Activated CD8-positive, alpha-beta memory T cell treated with anti-CD3 and anti-CD28 coated beads for 48 hours (primary cell): ENCODE results near the gene DSCAM.
"Not testable (repeated sequence)": the region's sequence is repeated elsewhere in the genome, so short reads cannot be mapped to it uniquely, and the experiment has no call there.

Experiments used
- DNase-seq, 3 experiments: peaks; one replicate each; pipeline ENCODE4 v3.0.0-alpha.2; 2020; ENCODE audit warnings: low read depth in 2 of 3, low spot score in 2 of 3

Gene DSCAM

DNA sequence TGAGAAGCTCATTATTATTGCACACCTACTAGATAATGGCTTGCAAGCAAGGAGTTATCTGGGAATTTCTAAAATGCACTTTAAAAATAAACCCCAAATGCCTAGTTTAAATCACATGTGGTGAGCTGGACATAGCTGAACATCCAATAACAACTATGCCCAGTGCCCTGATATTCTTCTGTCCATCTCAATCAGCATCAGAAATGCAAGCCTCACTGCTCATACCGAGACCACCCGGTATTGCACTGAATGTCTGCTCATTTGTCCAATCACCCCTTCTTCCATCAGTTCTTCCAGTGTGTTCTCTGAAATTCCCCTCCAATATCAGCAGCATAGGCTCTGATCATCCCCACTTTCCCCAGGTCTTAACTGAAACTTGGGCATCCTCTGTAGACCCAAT is 383.8 kb downstream of the DSCAM start:
- DNase-seq, result no peak

DNA sequence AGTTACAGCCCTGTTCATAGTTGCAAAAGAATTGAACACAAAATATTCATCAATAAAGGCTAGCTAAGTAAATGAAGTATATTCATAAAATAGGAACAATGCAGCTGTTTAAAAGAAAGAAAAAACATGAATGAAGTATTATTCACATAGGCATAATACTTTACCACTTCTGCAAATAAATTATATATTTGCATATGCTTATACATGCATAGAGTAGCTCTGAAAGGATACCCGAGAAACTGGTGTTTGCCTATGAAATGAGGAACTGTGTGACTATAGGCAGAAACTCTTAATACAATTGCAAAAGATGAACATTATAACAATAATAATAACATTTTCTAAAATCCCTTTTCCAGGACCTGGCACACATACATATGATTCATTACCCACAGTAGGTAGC is 385.9 kb downstream of the DSCAM start:
- DNase-seq, result no peak

DNA sequence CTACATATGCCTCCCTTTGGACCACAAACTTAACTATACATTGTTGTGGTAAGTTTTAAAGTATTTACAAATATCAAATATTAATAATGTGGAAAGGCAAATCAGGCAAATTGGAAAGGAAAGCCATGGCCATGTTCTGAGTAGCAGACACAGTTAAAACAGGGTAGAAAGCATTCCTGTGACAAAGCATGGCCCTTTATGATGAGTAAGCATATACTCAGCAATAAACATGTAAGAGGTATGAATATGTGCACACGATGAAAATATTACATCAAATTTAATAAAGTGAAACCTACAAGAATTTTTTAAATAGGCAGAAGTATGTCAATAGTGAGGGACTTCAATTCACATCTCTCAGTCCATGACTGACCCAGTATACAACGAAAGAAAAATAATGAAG is 389.2 kb downstream of the DSCAM start:
- DNase-seq, result no peak

DNA sequence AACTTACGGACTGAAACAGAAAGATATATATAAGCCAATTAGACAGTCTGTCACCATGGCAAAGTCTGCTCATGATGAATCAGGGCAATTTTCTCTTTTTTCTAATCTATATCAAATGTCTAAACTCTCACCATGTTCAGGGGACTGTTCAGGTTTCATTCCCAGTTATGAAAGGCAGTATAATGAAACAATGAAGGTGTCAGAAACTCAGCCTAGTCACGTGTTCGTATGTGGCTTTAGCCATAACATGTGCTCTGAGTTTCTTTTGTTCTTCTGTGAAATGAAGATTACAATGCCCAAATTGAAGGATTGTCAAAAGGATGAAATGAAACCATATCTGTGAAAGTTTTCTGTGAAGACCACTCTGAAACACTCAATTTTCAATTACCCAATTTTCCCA is 392.9 kb downstream of the DSCAM start:
- DNase-seq, result no peak

DNA sequence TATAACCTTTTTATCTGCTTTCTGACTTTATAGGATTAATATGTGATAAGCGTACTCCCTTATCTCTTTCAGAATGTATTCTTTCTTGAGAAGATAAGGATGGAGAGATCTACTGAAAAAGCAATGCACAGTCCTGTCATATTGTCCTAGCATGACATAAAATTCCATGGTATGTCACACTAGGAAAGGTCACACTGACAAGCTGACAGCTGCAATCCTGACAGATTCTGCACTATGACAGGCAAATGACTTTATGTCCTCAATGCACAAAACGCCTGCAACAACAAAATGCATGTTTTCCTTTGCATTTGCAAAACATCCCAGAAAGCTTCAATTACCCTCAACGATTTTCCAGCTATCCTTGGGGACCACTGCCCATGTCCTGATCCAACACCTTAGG is 393.8 kb downstream of the DSCAM start:
- DNase-seq, result no peak

DNA sequence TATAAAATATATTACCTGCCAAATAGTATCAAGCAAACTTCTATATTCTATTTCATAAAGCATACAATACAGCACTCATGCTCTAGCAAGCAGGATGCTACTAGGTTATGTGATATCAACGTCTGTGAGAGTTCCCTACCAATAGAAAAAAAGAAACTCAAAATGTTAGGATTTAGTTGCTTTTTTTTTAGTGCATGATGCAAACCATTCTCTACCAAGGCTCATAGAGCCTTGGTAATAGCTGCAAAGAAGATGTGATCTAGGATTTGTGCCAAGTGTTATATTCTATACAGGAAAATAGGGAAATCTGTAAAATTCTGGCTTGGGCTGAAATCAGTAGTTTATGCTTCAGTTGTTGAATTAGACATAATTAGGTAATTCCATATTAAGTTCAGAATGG is 394.4 kb downstream of the DSCAM start:
- DNase-seq, result no peak

DNA sequence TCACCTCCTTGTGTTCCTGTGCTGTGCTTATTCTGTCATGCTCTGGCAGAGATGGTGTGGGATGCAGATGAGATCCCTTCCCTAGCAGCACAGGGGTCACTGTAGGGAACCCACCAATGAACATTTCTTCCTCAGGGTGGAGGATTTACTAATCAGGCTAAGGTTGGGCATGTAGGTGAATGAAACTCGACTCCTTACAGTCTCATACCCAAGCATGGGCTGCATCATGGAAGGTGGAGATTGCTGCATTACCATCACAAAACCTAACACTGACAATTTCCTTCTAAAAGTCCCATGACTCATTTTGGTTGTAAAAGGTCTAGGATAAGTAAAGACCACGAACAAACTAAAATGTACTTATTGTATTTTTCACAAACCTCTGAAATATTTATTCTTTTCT is 399.9 kb downstream of the DSCAM start:
- no peak for DNase-seq

DNA sequence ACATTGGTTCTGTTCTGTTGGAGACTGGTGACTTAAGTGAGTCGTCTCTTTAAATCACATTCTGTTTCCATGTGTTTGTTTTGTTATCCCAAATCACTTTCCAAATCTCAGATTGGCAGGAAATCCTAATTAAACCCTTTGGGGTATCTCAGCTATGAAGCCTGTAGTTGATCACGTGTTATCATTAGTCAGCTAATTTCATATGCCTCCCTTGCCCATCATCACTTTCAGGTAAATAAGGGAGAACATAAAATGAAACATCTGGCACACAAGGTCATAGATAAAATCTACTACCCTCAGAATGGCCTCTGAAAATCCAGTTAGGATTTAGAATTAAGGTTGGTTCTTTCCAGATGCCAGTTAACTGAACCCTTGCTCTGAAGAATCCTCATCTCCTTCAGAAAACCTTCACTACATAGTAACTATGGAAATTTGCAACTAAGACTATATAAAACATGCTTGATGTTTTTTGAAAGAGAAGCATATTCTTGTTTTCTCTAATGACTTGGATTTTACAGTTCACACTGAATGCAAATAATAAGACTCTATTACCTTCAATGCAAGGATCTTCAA is 401.5 kb downstream of the DSCAM start:
- no peak for DNase-seq

DNA sequence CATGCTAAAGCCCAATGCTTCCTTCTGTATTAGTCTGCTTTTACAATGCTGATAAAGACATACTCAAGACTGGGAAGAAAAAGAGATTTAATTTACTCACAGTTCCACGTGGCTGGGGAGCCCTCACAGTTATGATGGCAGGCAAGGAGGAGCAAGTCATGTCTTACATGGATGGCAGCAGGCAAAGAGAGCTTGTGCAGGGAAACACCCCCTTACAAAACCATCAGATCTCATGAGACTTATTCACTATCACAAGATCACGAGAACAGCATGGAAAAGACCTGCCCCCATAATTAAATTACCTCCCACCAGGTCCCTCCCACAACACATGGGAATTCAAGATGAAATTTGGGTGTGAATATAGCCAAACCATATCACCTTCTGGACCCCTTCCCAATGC is 407.4 kb downstream of the DSCAM start:
- DNase-seq, result not testable (repeated sequence)

DNA sequence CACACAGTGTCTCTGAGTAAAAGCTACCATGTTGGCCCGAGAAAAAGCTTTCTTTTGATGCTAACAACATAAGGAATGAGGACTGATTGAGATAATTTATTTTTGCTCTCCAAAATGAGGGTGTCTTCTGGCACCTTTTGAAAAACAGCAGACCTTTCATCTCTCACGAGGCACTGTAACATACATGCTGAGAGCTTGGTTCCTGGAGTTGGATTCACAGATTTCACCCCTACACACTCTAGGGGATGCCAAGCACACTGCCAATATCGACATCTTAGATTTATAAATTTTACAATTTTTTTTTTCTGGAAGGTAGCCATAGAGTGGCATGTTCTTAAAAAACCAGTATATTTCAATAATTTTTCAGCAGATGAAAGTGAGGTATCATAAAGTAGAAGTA is 408.3 kb downstream of the DSCAM start:
- no peak for DNase-seq

DNA sequence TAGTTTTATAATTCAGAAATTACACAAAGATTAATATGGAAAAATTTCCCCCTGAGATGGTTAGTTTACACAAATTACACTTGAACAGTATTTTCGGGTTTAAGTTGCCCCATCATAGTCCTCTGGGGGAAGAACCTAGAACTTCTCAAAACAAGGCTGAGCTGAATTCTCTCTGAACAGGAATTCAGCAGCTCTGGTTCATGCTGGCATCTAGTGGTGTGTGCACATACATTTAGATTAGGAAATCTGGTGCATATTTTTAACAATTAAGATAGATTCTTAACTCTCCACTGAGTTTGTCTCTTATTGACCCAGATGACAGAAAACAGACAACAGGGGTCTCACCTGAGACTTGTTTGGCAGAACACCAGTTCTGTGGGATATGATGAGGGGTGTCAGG is 410.7 kb downstream of the DSCAM start:
- DNase-seq, result no peak

DNA sequence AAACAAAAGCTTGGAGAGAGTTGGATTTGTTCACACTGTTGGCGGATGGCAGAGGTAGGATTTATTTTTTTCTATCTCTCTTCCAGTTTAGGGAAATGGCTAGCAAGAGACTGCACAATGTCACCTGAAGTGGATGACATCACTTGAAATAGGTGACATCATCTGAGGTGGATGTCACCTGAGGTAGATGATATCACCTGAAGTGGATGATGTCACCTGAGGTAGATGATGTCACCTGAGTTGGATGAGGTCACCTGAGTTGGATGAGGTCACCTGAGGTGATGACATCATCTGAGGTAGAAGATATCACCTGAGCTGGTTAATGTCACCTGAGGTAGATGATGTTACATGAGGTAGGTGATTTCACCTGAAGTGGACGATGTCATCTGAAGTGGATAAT is 413.4 kb downstream of the DSCAM start:
- no peak for DNase-seq

DNA sequence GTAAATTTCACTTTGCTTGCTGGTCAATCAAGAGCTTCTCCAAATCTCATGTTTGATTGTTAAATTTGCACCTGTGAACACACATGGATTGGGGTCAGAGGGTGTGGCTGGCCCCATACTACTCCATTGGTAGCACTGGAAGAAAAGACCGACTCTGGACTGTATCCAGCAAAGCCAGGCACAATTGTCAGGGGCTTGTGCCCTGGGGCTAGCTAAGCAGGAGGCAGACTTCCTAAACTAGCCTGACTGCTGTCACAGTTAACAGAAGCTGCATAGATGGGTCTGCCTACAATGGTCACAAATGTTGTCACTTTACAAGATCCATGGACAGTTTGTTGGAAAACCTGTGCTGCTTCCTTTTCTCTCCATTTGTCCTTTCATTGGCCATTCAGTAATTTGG is 421.0 kb downstream of the DSCAM start:
- no peak for DNase-seq

DNA sequence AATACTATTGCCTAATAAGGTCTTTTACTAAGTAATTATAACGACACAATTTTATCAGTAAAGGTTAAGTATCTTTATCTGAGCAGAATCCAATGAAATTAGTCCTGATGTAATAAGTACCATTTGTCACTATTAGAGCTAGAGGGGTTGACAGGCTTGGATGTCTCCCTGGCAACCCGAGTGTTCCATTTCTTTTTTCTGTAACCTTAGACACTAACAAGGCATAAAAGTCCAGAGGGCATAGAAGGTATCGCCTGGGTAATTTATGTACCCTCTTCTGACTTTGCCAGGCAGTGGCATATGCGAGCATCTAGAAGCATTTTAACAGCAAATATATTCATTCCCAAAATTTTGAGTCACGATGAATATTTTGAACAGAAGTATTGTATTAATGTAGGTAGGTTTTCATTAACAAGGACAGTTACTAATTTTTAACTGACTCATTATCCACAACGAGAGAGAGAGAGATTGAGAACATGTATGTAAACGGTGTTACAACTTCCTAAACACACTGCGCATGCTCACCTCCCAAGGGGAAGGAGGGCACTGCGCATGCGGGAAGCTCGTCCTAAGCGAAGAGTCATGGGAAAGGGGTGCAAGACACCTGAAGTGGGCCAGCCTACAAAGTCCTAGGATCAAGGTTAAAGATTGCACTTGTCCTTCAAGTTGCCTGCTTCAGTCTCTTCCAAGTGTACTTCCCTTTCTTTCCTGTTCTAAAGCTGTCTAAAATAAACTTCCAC is 423.9 kb downstream of the DSCAM start:
- DNase-seq, result no peak

DNA sequence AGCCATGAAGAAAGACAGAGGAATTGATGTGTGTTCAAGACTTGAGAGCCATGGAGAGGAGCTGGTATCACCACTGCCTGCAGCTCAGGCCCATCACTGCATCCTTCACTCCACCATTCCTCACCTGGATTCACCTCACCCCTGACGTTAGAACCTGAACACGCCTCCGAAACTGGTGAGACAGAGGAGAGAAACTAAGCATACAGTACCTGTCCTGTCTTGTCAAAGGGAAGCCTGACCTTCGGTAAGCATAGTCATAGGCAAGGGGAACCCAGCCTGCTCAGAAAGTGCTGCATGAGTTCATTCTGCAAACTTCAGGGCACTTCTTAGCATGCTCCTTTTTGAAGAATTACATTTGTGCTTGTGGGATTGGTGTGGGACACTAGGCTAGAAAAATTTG is 425.8 kb downstream of the DSCAM start:
- DNase-seq, result no peak

DNA sequence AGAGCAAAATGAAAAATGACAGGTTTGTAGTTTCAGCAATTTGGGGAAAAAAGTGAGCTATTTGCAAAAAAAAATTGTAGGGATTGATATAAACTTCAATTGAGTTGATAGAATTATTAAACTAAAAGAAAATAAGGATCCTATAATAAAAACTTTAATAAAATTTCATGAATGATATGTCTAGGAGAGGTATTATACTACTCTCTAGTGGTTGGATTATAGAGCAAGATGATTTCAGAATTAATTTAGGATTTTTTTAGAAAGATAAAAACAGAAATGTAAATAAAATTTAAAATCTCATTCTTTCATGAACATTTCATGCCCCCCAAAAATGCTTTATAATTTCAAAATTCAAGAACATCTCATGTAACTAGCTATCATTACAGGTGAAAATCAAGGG is 430.4 kb downstream of the DSCAM start:
- no peak for DNase-seq

DNA sequence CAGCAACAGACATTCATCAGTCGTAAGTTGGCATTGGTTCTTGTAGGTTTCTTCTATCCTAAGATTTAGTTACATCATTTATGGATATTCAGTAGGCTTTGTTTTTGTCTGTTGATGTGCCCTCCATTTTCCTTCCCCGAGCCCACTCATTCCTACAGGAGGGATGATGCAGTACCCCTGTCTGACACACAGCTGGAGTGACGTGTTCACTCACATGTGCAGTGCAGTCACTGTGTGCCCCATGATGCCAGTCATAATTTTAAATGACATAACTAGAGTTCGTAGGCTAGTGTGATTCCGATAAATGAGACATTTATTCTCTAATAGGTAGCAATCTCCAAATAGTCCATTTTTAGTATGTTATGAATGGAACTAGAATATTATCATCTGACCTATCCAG is 438.4 kb downstream of the DSCAM start:
- no peak for DNase-seq

DNA sequence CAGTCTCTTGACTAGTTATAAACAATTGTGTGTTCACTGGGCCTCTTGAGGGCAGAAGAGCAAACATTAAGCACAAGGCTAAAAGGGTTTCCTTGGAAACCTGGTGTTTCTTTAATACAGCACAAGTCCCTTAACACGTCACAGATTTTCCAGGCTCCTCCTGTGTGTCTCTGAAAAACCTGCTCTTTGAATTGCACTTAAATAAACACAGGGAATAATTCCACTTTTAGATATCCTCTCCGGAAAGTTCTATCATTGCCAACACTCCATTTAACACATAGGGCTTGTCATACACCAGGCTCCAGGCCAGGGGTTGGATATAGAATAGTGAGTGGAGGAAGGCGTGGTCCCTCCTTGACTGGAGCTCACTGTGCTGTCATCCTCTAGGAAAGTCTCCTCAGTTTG is 442.6 kb downstream of the DSCAM start:
- no peak for DNase-seq

DNA sequence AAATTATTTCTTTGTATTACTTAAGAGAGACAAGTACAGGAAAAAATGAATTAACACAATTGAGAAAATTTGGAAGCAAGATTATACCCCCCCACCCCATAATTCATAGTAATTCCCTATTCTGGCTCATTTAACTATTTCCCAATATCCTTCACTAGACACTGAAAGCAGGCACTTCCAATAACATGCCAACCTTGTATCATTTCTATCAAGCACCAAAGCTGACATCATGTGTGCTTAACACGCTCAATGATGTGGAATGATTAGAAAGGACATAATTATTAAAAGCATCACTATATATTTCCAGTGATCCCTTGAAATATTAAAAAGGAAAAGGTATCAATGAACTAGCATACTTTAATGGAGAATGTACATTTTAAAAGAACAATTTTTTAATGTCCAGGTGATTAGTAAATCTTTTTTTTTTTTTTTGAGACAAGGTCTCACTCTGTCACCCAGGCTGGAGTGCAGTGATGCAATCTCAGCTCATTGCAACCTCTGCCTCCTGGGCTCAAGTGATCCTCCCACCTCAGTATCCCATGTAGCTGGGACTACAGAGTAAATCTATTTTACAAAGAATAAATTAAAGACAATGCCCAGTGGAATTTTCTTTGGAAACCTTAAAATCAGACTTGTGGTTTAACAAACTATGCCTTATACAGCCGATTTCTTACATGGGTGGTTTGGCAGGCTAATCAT is 443.9 kb downstream of the DSCAM start:
- DNase-seq, result no peak

DNA sequence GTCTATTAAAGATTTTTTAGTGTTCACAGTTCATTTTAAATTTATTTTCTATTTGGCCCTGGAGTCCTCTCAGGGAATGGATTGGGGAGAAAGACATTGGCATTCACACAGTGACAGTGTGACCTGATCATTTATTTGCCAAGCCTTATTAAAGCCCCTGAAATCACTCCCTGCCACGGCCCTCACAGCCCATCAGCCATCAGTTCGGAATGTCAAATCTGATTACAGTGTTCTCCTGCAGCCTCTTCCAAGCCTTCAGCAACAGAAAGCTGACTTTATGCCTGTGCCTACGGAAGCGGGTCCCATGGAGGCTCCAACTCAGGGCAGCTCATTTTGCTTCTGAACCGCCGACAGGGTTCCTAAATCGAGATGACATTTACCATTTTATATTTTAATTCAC is 451.2 kb downstream of the DSCAM start:
- no peak for DNase-seq

DNA sequence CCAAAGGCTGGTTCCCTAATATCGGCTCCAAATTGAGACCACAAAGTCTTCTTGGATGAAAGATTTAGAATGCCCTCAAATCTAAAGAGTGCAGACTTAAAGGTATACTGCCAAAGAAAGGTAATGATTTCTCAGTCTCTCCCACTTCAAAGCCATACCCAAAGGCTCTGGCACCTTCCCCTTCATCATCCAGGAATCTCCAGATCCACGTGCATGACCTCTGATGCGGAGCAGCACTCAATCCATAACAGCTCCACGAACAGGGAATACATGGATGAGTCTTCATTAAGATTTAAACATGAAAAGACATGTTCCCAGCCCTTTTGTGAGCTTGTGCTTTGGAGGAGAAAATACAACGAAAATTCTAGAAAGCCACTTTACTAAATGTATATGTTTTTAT is 453.9 kb downstream of the DSCAM start:
- DNase-seq, result no peak

DNA sequence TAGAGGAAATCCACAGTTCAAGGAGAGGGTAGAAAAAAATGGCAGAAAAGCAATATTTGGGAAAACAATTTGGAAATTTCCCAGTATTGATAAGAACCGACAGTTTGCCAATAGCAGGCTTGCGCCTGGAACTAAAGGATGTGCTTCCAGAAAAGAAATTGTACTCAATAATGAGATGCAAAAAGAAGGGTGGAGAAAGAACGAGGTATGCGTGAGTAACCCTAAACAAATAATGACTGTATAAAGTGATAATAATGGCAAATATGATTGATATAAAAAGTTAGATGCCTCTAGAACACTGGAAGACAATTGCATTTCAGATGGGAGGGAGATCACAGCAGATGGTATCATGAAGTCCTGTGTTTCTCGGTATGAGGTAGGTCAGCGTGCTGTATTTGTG is 458.9 kb downstream of the DSCAM start:
- no peak for DNase-seq
